DLD1 (cell line): ENCODE measurements around the gene ZCCHC2.

Experiments used
- in situ Hi-C: cut with HindIII; loops from 2 replicates; pipeline ENCODE4 v1.10.0; 2017; ENCODE audit warnings: low sequenced_read_pairs

Gene ZCCHC2

GRCh38 chr18:62509779-62510178 is 13.0 kb upstream of the ZCCHC2 start:
- in situ Hi-C loops = no loop called here

GRCh38 chr18:62510789-62511188 is 12.0 kb upstream of the ZCCHC2 start:
- in situ Hi-C loops = no loop called here

- in situ Hi-C loops = no loop called here
These were observed 10.3 kb upstream of the ZCCHC2 start for GRCh38 chr18:62512532-62512931.

- in situ Hi-C loops = no loop called here
These were observed 9.8 kb upstream of the ZCCHC2 start for GRCh38 chr18:62512996-62513395.

- in situ Hi-C loops = no loop called here
These were observed 8.3 kb upstream of the ZCCHC2 start for GRCh38 chr18:62514570-62514969.

- in situ Hi-C loops = no loop called here
These were observed 6.6 kb upstream of the ZCCHC2 start for GRCh38 chr18:62516242-62516641.

- in situ Hi-C loops = no loop called here
These were observed 4.1 kb upstream of the ZCCHC2 start for GRCh38 chr18:62518460-62519375.

GRCh38 chr18:62519684-62520083 is 3.1 kb upstream of the ZCCHC2 start:
- in situ Hi-C loops = no loop called here

- in situ Hi-C loops = no loop called here
These were observed 1.7 kb upstream of the ZCCHC2 start for GRCh38 chr18:62521082-62521481.

GRCh38 chr18:62521593-62521992 is 1.2 kb upstream of the ZCCHC2 start:
- in situ Hi-C loops = no loop called here

GRCh38 chr18:62522178-62522503 is 684 bp upstream of the ZCCHC2 start:
- in situ Hi-C loops = no loop called here

- in situ Hi-C loops = no loop called here
These were observed 397 bp downstream of the ZCCHC2 start for GRCh38 chr18:62523255-62523588.

- in situ Hi-C loops = no loop called here
These were observed 1.0 kb downstream of the ZCCHC2 start for GRCh38 chr18:62523631-62524439.

GRCh38 chr18:62524440-62525200 is 1.8 kb downstream of the ZCCHC2 start:
- in situ Hi-C loops = no loop called here

- in situ Hi-C loops = no loop called here
These were observed 2.8 kb downstream of the ZCCHC2 start for GRCh38 chr18:62525608-62526007.

- in situ Hi-C loops = no loop called here
These were observed 3.5 kb downstream of the ZCCHC2 start for GRCh38 chr18:62526098-62527025.

- in situ Hi-C loops = no loop called here
These were observed 6.8 kb downstream of the ZCCHC2 start for GRCh38 chr18:62529597-62529996.

GRCh38 chr18:62531078-62531477 is 8.3 kb downstream of the ZCCHC2 start:
- in situ Hi-C loops = no loop called here

GRCh38 chr18:62531931-62532330 is 9.1 kb downstream of the ZCCHC2 start:
- in situ Hi-C loops = no loop called here

- in situ Hi-C loops = no loop called here
These were observed 13.2 kb downstream of the ZCCHC2 start for GRCh38 chr18:62536005-62536404.
